ENCODE measurements around the gene HOXD8. TPM values are rescaled to one million over a fixed set of nuclear protein-coding genes. Genes with fewer than 3 reads are reported as not detected.

Gene HOXD8
- total RNA-seq, 4 donors from 2014 or later = 7.8 to 23.5 (median 13.4) TPM

DNA sequence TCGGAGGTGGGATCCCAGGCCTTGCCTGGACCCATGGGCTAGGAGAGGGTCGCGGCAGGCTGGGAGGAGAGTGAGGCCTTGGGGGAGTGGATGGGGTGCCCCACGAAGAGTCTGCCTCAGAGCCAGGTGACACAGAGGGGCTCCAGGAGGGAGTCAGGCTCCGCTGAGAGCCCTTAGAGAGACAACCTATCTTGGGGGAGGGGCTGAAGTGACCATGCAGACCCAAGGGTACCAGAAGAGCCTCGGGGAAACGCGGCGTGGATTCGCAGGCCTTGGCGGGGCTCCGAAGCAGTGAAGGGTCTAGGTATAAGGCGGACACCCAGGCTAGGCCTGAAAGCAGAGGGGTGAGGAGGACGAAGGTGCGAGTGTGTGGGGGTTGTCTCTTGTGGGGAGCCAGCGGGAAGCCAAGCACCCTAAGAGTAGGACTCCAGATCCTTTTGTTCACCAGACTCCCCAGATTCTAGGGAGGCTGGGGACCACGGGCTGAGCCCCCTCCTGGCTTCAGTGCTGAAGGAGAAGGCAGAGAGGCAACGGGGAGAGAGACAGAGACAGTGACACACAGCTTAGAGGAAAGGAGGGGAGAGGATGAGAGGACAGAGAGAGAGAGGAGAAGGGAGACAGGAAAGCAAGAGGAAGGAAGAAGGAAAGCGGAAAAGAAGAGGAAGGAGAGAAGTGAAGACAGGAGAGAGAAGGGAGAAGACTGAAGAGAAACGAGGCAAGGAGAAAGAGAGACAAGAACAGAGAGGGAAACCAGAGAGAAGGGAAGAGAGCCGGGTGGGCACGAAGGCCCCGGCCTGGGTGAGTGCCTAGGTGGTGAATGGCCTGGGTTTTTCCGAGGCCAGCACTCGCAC lies 23.6 kb upstream of the HOXD8 start:
- WGBS, 2 donors (ENCODE audit: low coverage in 1 of 2) = 25 to 40% methylated on average over 11 to 25 of the region's 25 CpGs
- peak overlapping the region; percentile 51 to 79 (median 60) for H3K27ac ChIP-seq
- in situ Hi-C loops (cut with MboI; ENCODE audit: low pct_ligation_motif_present in 1 of 4, low pct_unique_long_range_greater_than_20kb in 1 of 4, low sequenced_read_pairs in 3 of 4) = loop anchor here in 3 of 4 donors (25.0 kb wide), 2 partner anchors 706 to 1031 kb away; no protein-coding TSS in a partner anchor

GRCh38 chr2:176106581-176107539 lies 22.6 kb upstream of the HOXD8 start, which contains the start of gene HOXD11:
TSS of gene HOXD11 (plus strand) at chr2:176107280. CDS start at chr2:176107356, 76 bp downstream.
- no peaks in the 10 kb centered on the region for H3K36me3 ChIP-seq
- H3K27me3 ChIP-seq = peaks cover 98% of the 10 kb centered on the region
- intact Hi-C loops (cut with DNase I; ENCODE audit: low total_unique reads) (no loop called here), in situ Hi-C loops (cut with MboI; ENCODE audit: low pct_ligation_motif_present in 1 of 4, low pct_unique_long_range_greater_than_20kb in 1 of 4, low sequenced_read_pairs in 3 of 4) (loop anchor here in 3 of 4 donors (25.0 kb wide), 2 partner anchors 705 to 1030 kb away; no protein-coding TSS in a partner anchor)
- no peaks in the 10 kb centered on the region for H3K9me3 ChIP-seq
- DNase-seq = peak; percentile 66
- H3K4me3 ChIP-seq = peak within 1 kb of the TSS; percentile 8 to 52 (median 28)
- peak within 1 kb of the TSS; percentile 51 to 79 (median 60) for H3K27ac ChIP-seq
- WGBS, 2 donors (ENCODE audit: low coverage in 1 of 2) = 0 to 10% methylated on average over 3 to 64 of the region's 85 CpGs
- peak; percentile 15 to 49 (median 44) for TF ChIP-seq POLR2AphosphoS5 (IDR thresholded peaks at IDR 0.05)
- peak; percentile 15 for TF ChIP-seq POLR2A (IDR thresholded peaks at IDR 0.05)
- TF ChIP-seq EP300 (IDR thresholded peaks at IDR 0.05; ENCODE audit: low read depth) = no peak
- peaks cover 8 to 51% (median 26%) of the 10 kb centered on the region in 4 donors for H3K4me1 ChIP-seq

More for the DNA sequence above, 23.6 kb upstream of the HOXD8 start:
- intact Hi-C loops (cut with DNase I; ENCODE audit: low total_unique reads) = no loop called here
- Histone ChIP-seq H3K4me3 (peak overlapping the region in 2 of 4 donors; percentile 37 to 52), H3K36me3 (no peaks in the 10 kb centered on the region), H3K4me1 (peaks cover 8 to 45% (median 25%) of the 10 kb centered on the region in 4 donors), H3K27me3 (peaks cover 98% of the 10 kb centered on the region), H3K9me3 (no peaks in the 10 kb centered on the region)
- DNase-seq = no peak
- TF ChIP-seq, protein P1, sequence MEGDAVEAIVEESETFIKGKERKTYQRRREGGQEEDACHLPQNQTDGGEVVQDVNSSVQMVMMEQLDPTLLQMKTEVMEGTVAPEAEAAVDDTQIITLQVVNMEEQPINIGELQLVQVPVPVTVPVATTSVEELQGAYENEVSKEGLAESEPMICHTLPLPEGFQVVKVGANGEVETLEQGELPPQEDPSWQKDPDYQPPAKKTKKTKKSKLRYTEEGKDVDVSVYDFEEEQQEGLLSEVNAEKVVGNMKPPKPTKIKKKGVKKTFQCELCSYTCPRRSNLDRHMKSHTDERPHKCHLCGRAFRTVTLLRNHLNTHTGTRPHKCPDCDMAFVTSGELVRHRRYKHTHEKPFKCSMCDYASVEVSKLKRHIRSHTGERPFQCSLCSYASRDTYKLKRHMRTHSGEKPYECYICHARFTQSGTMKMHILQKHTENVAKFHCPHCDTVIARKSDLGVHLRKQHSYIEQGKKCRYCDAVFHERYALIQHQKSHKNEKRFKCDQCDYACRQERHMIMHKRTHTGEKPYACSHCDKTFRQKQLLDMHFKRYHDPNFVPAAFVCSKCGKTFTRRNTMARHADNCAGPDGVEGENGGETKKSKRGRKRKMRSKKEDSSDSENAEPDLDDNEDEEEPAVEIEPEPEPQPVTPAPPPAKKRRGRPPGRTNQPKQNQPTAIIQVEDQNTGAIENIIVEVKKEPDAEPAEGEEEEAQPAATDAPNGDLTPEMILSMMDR (IDR thresholded peaks at IDR 0.05) = no peak
- TF ChIP-seq EP300 (IDR thresholded peaks at IDR 0.05; ENCODE audit: low read depth) (no peak), POLR2AphosphoS5 (IDR thresholded peaks at IDR 0.05) (no peak), POLR2A (IDR thresholded peaks at IDR 0.05) (no peak)

DNA sequence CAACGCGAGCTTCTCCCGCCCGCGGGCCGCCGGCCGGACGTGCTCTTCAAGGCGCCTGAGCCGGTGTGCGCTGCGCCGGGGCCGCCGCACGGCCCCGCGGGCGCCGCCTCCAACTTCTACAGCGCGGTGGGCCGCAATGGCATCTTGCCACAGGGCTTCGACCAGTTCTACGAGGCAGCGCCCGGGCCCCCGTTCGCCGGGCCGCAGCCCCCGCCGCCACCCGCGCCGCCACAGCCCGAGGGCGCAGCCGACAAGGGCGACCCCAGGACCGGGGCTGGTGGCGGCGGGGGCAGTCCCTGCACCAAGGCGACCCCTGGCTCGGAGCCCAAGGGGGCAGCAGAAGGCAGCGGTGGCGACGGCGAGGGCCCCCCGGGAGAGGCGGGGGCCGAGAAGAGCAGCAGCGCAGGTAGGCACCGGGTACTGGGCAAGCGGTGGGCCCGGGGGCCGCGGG lies 21.7 kb upstream of the HOXD8 start:
- H3K36me3 ChIP-seq = no peaks in the 10 kb centered on the region
- intact Hi-C loops (cut with DNase I; ENCODE audit: low total_unique reads) (no loop called here), in situ Hi-C loops (cut with MboI; ENCODE audit: low pct_ligation_motif_present in 1 of 4, low pct_unique_long_range_greater_than_20kb in 1 of 4, low sequenced_read_pairs in 3 of 4) (loop anchor here in 3 of 4 donors (25.0 kb wide), 2 partner anchors 705 to 1030 kb away; no protein-coding TSS in a partner anchor)
- peak overlapping the region; percentile 26 to 73 (median 56) for H3K27ac ChIP-seq
- no peak for TF ChIP-seq POLR2AphosphoS5 (IDR thresholded peaks at IDR 0.05)
- no peak for TF ChIP-seq EP300 (IDR thresholded peaks at IDR 0.05; ENCODE audit: low read depth)
- TF ChIP-seq POLR2A (IDR thresholded peaks at IDR 0.05) = no peak
- TF ChIP-seq, protein P1 (IDR thresholded peaks at IDR 0.05) = no peak
- H3K9me3 ChIP-seq = no peaks in the 10 kb centered on the region
- H3K4me1 ChIP-seq = peaks cover 8 to 51% (median 26%) of the 10 kb centered on the region in 4 donors
- H3K27me3 ChIP-seq = peaks cover 98% of the 10 kb centered on the region
- WGBS, 2 donors (ENCODE audit: low coverage in 1 of 2) = 8% methylated on average over 43 of the region's 59 CpGs; no CpG with 5 or more reads in 1 of the 2 donors
- H3K4me3 ChIP-seq = peak overlapping the region; percentile 8 to 47 (median 26)
- no peak for DNase-seq

DNA sequence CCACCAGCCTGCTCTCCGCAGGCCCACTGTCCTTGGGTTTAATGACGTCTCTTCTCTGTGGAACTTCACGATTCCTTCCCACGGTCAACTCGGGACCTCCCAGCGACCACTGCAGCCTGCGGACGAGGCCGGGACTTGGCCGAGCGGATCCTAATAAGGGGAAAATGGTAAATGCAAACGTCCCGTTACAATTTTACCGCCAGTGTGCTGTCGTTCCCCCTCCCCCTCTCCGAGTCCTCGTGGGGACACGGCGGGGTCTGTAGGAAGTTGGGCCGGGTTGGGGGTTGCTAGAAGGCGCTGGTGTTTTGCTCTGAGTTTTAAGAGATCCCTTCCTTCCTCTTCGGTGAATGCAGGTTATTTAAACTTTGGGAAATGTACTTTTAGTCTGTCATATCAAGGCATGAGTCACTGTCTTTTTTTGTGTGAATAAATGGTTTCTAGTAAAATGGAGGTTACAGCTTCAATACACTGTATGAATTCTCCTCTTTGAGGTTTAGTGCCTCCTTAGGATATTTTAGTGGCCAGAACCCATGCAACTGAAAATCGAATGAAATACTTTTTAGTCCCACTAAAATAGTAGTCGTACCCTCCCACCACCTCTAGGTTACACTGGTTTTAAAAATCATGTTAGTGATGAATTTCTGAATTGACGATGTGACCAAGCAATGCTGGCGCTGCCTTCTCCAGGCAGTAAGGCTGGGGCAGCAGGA lies 20.2 kb upstream of the HOXD8 start:
- Histone ChIP-seq H3K27ac (peak overlapping the region; percentile 15 to 73 (median 46)), H3K27me3 (peaks cover 98% of the 10 kb centered on the region), H3K4me1 (peaks cover 8 to 44% (median 22%) of the 10 kb centered on the region in 4 donors), H3K36me3 (no peaks in the 10 kb centered on the region), H3K9me3 (no peaks in the 10 kb centered on the region), H3K4me3 (peak overlapping the region in 2 of 4 donors; percentile 22 to 47)
- TF ChIP-seq POLR2A (IDR thresholded peaks at IDR 0.05) (no peak), EP300 (IDR thresholded peaks at IDR 0.05; ENCODE audit: low read depth) (no peak), POLR2AphosphoS5 (IDR thresholded peaks at IDR 0.05) (no peak)
- TF ChIP-seq, protein P1 (IDR thresholded peaks at IDR 0.05) = no peak
- intact Hi-C loops (cut with DNase I; ENCODE audit: low total_unique reads) = no loop called here
- WGBS, 2 donors (ENCODE audit: low coverage in 1 of 2) = 45 to 53% methylated on average over 10 to 26 of the region's 26 CpGs
- DNase-seq = no peak
- in situ Hi-C loops (cut with MboI; ENCODE audit: low pct_ligation_motif_present in 1 of 4, low pct_unique_long_range_greater_than_20kb in 1 of 4, low sequenced_read_pairs in 3 of 4) = loop anchor here in 3 of 4 donors (25.0 kb wide), 2 partner anchors 703 to 1028 kb away; no protein-coding TSS in a partner anchor
